H9 (cell line): Measurements from ENCODE around the gene SMARCC2. TPM values are rescaled to one million over a fixed set of nuclear protein-coding genes. Genes with fewer than 3 reads are reported as not detected.

Experiments used
- DNase-seq: peaks from one replicate; pipeline ENCODE4 v3.0.0-alpha.2; 2017
- H2AFZ ChIP-seq: one replicate; pipeline ENCODE4 v1.6.1; 2013; ENCODE audit warnings: mild to moderate bottlenecking, low read length, control low read depth, moderate library complexity
- H2AK5ac ChIP-seq: 2 replicates; pipeline ENCODE4 v1.6.1; 2013; ENCODE audit warnings: low read length, control low read depth, mixed read lengths; ENCODE audit not compliant: insufficient read length
- H2BK120ac ChIP-seq: one replicate; pipeline ENCODE4 v1.6.1; 2013; ENCODE audit warnings: low read depth, mild to moderate bottlenecking, low read length, control low read depth, inconsistent platforms; ENCODE audit not compliant: poor library complexity, severe bottlenecking
- H2BK12ac ChIP-seq: 2 replicates; pipeline ENCODE4 v1.6.1; 2013; ENCODE audit warnings: low read length, control low read depth, mixed read lengths, low read depth; ENCODE audit not compliant: insufficient read length
- H2BK15ac ChIP-seq: 2 replicates; pipeline ENCODE4 v1.6.1; 2013; ENCODE audit warnings: low read depth, low read length, control low read depth
- H2BK20ac ChIP-seq: one replicate; pipeline ENCODE4 v1.6.1; 2013; ENCODE audit warnings: low read depth, mild to moderate bottlenecking, low read length, control low read depth, inconsistent platforms; ENCODE audit not compliant: poor library complexity, severe bottlenecking
- H2BK5ac ChIP-seq: 2 replicates; pipeline ENCODE4 v1.6.1; 2013; ENCODE audit warnings: low read length, control low read depth, mixed read lengths; ENCODE audit not compliant: insufficient read length
- H3K14ac ChIP-seq: 2 replicates; pipeline ENCODE4 v1.6.1; 2013; ENCODE audit warnings: low read length, control low read depth; ENCODE audit not compliant: insufficient read depth
- H3K18ac ChIP-seq: 2 replicates; pipeline ENCODE4 v1.6.1; 2013; ENCODE audit warnings: low read depth, mild to moderate bottlenecking, mixed read lengths, low read length, control low read depth; ENCODE audit not compliant: insufficient read length
- H3K23ac ChIP-seq: 2 replicates; pipeline ENCODE4 v1.6.1; 2013; ENCODE audit warnings: low read length, control low read depth, mixed read lengths, low read depth; ENCODE audit not compliant: insufficient read length
- H3K23me2 ChIP-seq: 2 replicates; pipeline ENCODE4 v1.6.1; 2013; ENCODE audit warnings: low read depth, mild to moderate bottlenecking, mixed read lengths, low read length, control low read depth; ENCODE audit not compliant: insufficient read length, poor library complexity, severe bottlenecking
- H3K27ac ChIP-seq: 2 replicates; pipeline ENCODE4 v1.5.1; 2013; ENCODE audit warnings: low read length, control low read depth, mixed read lengths, low read depth; ENCODE audit not compliant: insufficient read length
- H3K27me3 ChIP-seq: 2 replicates; pipeline ENCODE4 v1.6.1; 2013; ENCODE audit warnings: low read length, control low read depth, inconsistent platforms; ENCODE audit not compliant: insufficient read depth
- H3K4ac ChIP-seq: 2 replicates; pipeline ENCODE4 v1.6.1; 2013; ENCODE audit warnings: low read depth, mild to moderate bottlenecking, control low read depth, inconsistent platforms, low read length, moderate library complexity
- H3K4me1 ChIP-seq: 2 replicates; pipeline ENCODE4 v1.6.1; 2013; ENCODE audit warnings: low read length, control low read depth, inconsistent platforms; ENCODE audit not compliant: insufficient read depth
- H3K4me2 ChIP-seq: 2 replicates; pipeline ENCODE4 v1.6.1; 2013; ENCODE audit warnings: low read length, control low read depth, mixed read lengths; ENCODE audit not compliant: insufficient read length, insufficient read depth
- H3K56ac ChIP-seq: 2 replicates; pipeline ENCODE4 v1.6.1; 2013; ENCODE audit warnings: low read depth, mild to moderate bottlenecking, mixed read lengths, low read length, control low read depth; ENCODE audit not compliant: insufficient read length
- H3K79me1 ChIP-seq: 2 replicates; pipeline ENCODE4 v1.6.1; 2013; ENCODE audit warnings: low read depth, mild to moderate bottlenecking, moderate library complexity, low read length, control low read depth, inconsistent platforms; ENCODE audit not compliant: insufficient read depth, poor library complexity, severe bottlenecking
- H3K79me2 ChIP-seq: 2 replicates; pipeline ENCODE4 v1.6.1; 2013; ENCODE audit warnings: low read length, control low read depth, inconsistent platforms; ENCODE audit not compliant: insufficient read depth
- H3K9ac ChIP-seq: 2 replicates; pipeline ENCODE4 v1.6.1; 2013; ENCODE audit warnings: low read length, control low read depth, mixed read lengths; ENCODE audit not compliant: insufficient read length; ENCODE audit errors: extremely low read depth
- H3K9me3 ChIP-seq: one replicate; pipeline ENCODE4 v1.6.1; 2013; ENCODE audit warnings: low read depth, low read length, inconsistent platforms; ENCODE audit not compliant: control insufficient read depth
- H3T11ph ChIP-seq: one replicate; pipeline ENCODE4 v1.6.1; 2013; ENCODE audit warnings: mild to moderate bottlenecking, low read length, control low read depth, inconsistent platforms
- H4K20me1 ChIP-seq: one replicate; pipeline ENCODE4 v1.6.1; 2013; ENCODE audit not compliant: control insufficient read depth, insufficient read length, insufficient read depth
- H4K5ac ChIP-seq: 2 replicates; pipeline ENCODE4 v1.6.1; 2013; ENCODE audit warnings: low read depth, mild to moderate bottlenecking, mixed read lengths, low read length, control low read depth; ENCODE audit not compliant: insufficient read length
- H4K8ac ChIP-seq: replicated peaks from 2 replicates; pipeline ENCODE4 v1.6.1; 2013; ENCODE audit warnings: low read length, control low read depth, mixed read lengths, low read depth; ENCODE audit not compliant: insufficient read length
- H4K91ac ChIP-seq: 2 replicates; pipeline ENCODE4 v1.6.1; 2013; ENCODE audit warnings: low read depth, mild to moderate bottlenecking, moderate library complexity, mixed read lengths, low read length, control low read depth; ENCODE audit not compliant: insufficient read length
- H3K27ac Mint-ChIP-seq, 3 experiments: 2 replicates in 2 of 3; 3 replicates in 1 of 3; pipeline ENCODE4 v1.8.0; 2020 to 2021; ENCODE audit warnings: mixed read lengths in 3 of 3, mild to moderate bottlenecking in 1 of 3, moderate library complexity in 1 of 3
- H3K27me3 Mint-ChIP-seq: 2 replicates; pipeline ENCODE4 v1.8.0; 2021; ENCODE audit warnings: low read depth, mild to moderate bottlenecking, moderate library complexity, mixed read lengths
- H3K36me3 Mint-ChIP-seq, 3 experiments: 2 replicates in 2 of 3; 3 replicates in 1 of 3; pipeline ENCODE4 v1.8.0; 2020 to 2021; ENCODE audit warnings: low read depth in 3 of 3, mixed read lengths in 3 of 3; ENCODE audit not compliant: insufficient read depth in 1 of 3
- H3K4me1 Mint-ChIP-seq, 2 experiments: 2 replicates each; pipeline ENCODE4 v1.8.0; 2020; ENCODE audit warnings: mixed read lengths in 2 of 2
- H3K4me3 Mint-ChIP-seq, 2 experiments: 2 replicates in 1 of 2; 3 replicates in 1 of 2; pipeline ENCODE4 v1.8.0; 2020 to 2021; ENCODE audit warnings: mild to moderate bottlenecking in 2 of 2, mixed read lengths in 2 of 2, moderate library complexity in 1 of 2
- H3K9me3 Mint-ChIP-seq, 2 experiments: 2 replicates in 1 of 2; 3 replicates in 1 of 2; pipeline ENCODE4 v1.8.0; 2020; ENCODE audit warnings: mild to moderate bottlenecking in 2 of 2, mixed read lengths in 2 of 2, moderate library complexity in 1 of 2
- WGBS: extraction: QIAGEN DNeasy Blood & Tissue Kit; methylation state at CpG from one replicate; pipeline ENCODE4 v1.1.7; 2013; ENCODE audit warnings: missing lambda C conversion rate, low lambda C conversion rate, mixed read lengths; ENCODE audit not compliant: insufficient read length; ENCODE audit errors: extremely low coverage; 5-methylcytosine and 5-hydroxymethylcytosine counted together
- total RNA-seq: library from RNA; stranded (reverse); gene quantifications from 2 replicates; pipeline ENCODE4 v1.2.1, GENCODE V29; 2021
- TF ChIP-seq, protein P1 (sequence below): fragments of 200-600 bp; sonication (generic); conservative IDR thresholded peaks from 3 replicates; pipeline ENCODE4 v1.8.0; 2021; ENCODE audit warnings: antibody characterized with exemption, mild to moderate bottlenecking

The SMARCC2 gene
- total RNA-seq, 1 experiment from 2014 or later = 86.9 TPM

DNA sequence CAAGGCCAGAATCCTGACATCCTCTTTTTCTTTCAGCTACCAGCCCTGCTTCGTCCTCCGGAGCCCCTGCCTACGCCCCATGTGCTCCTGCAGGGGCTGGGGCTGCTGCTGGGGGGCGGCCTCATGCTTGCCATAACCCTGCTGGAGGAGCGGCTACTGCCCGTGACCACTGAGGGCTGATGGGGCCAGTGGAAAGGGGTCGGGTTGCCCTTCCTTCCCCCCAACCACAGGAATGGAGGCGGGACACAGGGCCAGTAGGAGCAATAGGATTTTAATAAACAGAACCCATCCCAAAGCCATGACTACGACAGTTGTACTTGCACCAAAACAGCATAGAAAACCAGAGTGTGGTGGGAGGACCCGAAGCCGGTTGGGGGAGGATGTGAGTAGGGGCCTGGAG, 48.3 kb upstream of the SMARCC2 start:
- no peak overlapping the region for H3K4ac ChIP-seq
- H2BK12ac ChIP-seq = no peak overlapping the region
- no peak overlapping the region for H3K4me2 ChIP-seq
- Mint-ChIP-seq H3K36me3 (peaks cover 24 to 37% (median 33%) of the 10 kb centered on the region in 3 experiments), H3K9me3 (no peaks in the 10 kb centered on the region), H3K4me1 (peaks cover 2 to 10% of the 10 kb centered on the region in 2 experiments; a peak in 1 of 4 replicates), H3K27ac (no peak overlapping the region), H3K4me3 (peak overlapping the region in 1 of 2 experiments; percentile 17; a peak in 1 of 5 replicates), H3K27me3 (peaks cover 13% of the 10 kb centered on the region)
- H2AFZ ChIP-seq = no peak overlapping the region
- H2AK5ac ChIP-seq = no peak overlapping the region
- no peak overlapping the region for H3K23ac ChIP-seq
- no peak overlapping the region for H2BK15ac ChIP-seq
- H4K91ac ChIP-seq = no peak overlapping the region
- no peak overlapping the region for H4K5ac ChIP-seq
- no CpG with 5 or more reads among the region's 11 CpGs for WGBS
- H3K79me2 ChIP-seq = no peaks in the 10 kb centered on the region
- TF ChIP-seq, protein P1, sequence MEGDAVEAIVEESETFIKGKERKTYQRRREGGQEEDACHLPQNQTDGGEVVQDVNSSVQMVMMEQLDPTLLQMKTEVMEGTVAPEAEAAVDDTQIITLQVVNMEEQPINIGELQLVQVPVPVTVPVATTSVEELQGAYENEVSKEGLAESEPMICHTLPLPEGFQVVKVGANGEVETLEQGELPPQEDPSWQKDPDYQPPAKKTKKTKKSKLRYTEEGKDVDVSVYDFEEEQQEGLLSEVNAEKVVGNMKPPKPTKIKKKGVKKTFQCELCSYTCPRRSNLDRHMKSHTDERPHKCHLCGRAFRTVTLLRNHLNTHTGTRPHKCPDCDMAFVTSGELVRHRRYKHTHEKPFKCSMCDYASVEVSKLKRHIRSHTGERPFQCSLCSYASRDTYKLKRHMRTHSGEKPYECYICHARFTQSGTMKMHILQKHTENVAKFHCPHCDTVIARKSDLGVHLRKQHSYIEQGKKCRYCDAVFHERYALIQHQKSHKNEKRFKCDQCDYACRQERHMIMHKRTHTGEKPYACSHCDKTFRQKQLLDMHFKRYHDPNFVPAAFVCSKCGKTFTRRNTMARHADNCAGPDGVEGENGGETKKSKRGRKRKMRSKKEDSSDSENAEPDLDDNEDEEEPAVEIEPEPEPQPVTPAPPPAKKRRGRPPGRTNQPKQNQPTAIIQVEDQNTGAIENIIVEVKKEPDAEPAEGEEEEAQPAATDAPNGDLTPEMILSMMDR = no peak
- H3K27me3 ChIP-seq = no peaks in the 10 kb centered on the region
- no peak overlapping the region for H2BK5ac ChIP-seq
- H3K23me2 ChIP-seq = no peaks in the 10 kb centered on the region
- no peaks in the 10 kb centered on the region for H3K79me1 ChIP-seq
- no peaks in the 10 kb centered on the region for H3K4me1 ChIP-seq
- H3K27ac ChIP-seq = no peak overlapping the region
- H2BK20ac ChIP-seq = no peak overlapping the region
- DNase-seq = no peak
- H2BK120ac ChIP-seq = no peak overlapping the region
- H3T11ph ChIP-seq = no peak overlapping the region
- no peaks in the 10 kb centered on the region for H3K9me3 ChIP-seq
- H4K20me1 ChIP-seq = no peaks in the 10 kb centered on the region
- no peak overlapping the region for H4K8ac ChIP-seq
- no peak overlapping the region for H3K14ac ChIP-seq
- H3K56ac ChIP-seq = no peak overlapping the region
- H3K9ac ChIP-seq = no peak overlapping the region
- no peak overlapping the region for H3K18ac ChIP-seq
